ENCODE data around the gene PRR12.
A peak's percentile ranks its signal among the peaks of the same experiment; 100 is the strongest.

Gene PRR12

DNA sequence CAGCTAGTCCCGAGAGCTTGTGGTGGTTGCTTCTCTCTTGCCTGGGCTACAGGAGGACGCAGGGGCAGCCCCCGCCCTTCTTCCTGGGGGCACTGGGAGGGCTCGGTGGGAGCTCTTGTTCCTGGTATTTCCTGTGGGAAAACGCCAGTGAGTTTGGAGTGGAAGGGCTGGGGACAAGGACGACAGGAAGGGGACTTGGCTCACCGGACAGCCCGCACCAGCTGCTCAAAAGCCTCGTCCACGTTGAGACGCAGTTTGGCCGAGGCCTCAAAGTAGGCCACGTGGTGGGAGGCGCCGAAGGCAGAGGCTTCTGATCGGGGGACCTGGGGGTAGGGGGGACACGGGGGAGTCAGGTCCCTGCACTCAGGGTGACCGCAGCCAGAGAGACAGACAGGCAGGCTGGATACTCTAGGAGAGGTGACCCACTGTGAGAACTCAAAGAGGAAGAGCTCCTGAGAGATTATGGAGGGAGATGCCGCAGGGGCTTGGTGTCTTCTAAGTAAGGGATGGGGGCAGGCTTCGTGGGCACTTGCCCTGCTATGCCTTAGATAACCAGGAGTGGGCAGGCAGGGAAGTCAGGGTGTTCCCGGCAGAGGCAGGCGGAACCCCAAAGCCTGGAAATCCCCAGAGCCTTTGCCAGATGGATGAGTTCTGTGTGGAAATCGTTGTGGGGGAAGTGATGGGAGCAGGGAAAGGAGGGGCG is 44.7 kb downstream of the PRR12 start:
- TF ChIP-seq MYC (IDR thresholded peaks at IDR 0.05; ENCODE audit: low read depth, low read length) (no peak), POLR2A (IDR thresholded peaks at IDR 0.05; ENCODE audit: extremely low read depth, insufficient read length) (no peak), CTCF (IDR thresholded peaks at IDR 0.05; ENCODE audit: low read depth, low read length) (no peak)
- TF ChIP-seq, protein P1, sequence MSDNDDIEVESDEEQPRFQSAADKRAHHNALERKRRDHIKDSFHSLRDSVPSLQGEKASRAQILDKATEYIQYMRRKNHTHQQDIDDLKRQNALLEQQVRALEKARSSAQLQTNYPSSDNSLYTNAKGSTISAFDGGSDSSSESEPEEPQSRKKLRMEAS (IDR thresholded peaks at IDR 0.05; ENCODE audit: low read depth, low read length), result peak; percentile 67
- DNase-seq (ENCODE audit: low read depth), result peak; percentile 37
- H3K4me3 ChIP-seq (ENCODE audit: low read depth, low read length), result no peak overlapping the region

DNA sequence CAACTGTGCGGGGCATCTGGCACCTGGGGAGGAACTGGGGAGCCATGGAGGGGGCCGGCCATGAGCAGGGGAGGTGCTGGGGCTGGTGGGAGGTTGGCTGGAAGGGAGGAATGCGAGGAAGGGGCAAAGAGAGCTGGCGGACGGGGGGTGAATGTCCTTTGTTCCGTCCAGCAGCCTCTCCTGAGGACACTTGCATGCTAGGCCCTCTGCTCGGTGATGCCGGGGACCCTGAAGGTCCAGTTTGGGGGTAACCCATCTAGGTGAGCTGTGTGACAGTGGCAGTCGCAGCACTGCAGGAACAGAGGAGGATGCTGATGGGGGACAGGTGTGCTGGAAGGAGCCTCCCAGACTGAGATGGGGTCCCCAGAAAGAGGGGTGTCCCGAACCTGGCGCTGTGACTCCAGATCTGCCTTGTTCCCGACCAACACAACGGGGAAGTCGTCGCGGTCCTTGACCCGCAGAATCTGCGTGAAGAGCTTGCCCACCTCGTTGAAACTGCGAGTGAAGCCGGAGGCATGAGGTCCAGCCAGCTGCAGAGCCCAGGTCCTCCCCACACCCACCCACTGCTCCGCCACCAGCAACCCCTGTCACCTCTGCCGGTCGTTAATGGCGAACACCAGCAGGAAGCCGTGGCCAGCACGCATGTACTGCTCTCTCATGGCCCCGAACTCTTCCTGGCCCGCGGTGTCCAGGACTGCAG is 45.4 kb downstream of the PRR12 start:
- TF ChIP-seq, protein P1 (IDR thresholded peaks at IDR 0.05; ENCODE audit: low read depth, low read length), result no peak
- TF ChIP-seq POLR2A (IDR thresholded peaks at IDR 0.05; ENCODE audit: extremely low read depth, insufficient read length) (no peak), MYC (IDR thresholded peaks at IDR 0.05; ENCODE audit: low read depth, low read length) (no peak), CTCF (IDR thresholded peaks at IDR 0.05; ENCODE audit: low read depth, low read length) (no peak)
- no peak overlapping the region for H3K4me3 ChIP-seq (ENCODE audit: low read depth, low read length)
- DNase-seq (ENCODE audit: low read depth), result no peak

GRCh38 chr19:49637821-49638738 is 47.1 kb downstream of the PRR12 start:
- H3K4me3 ChIP-seq (ENCODE audit: low read depth, low read length), result no peak overlapping the region
- peak; percentile 83 for DNase-seq (ENCODE audit: low read depth)
- TF ChIP-seq CTCF (IDR thresholded peaks at IDR 0.05; ENCODE audit: low read depth, low read length) (no peak), POLR2A (IDR thresholded peaks at IDR 0.05; ENCODE audit: extremely low read depth, insufficient read length) (no peak), MYC (IDR thresholded peaks at IDR 0.05; ENCODE audit: low read depth, low read length) (no peak)
- TF ChIP-seq, protein P1 (IDR thresholded peaks at IDR 0.05; ENCODE audit: low read depth, low read length), result no peak

DNA sequence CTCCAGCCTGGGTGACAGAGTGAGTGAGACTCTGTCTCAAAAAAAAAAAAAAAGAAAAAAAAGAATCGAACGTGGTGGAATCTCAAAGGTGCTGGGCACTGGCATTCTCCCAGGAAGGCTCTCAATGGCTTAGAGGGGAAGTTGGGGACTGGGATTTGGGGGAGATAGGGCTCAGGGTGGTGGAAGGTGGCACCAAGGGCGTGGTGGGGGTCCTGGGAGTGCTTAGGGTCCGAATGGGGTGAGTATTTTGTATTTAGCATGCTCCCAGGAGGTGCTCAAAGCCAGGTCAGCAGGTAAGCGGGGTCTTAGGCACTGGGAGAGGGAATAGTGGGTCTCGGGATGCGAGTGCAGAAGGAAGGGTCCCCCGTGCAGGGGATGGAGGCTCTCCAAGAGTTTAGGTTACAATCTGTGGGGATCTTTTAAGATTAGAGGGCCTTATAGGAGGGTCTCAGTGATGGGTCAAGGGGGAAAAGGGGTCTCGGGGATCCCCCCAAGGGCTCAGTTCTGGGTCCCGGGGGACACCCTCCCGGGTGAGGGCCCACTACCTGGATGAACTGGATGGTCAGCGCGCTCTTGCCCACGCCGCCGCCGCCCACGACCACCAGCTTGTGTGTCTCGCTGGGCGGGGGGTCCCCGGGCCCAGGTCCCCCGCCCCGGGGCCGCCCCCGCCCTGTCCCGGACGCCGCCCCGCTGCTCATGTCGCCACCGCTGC is 48.6 kb downstream of the PRR12 start:
- H3K4me3 ChIP-seq (ENCODE audit: low read depth, low read length), result peak overlapping the region; percentile 32
- DNase-seq (ENCODE audit: low read depth), result peak; percentile 24
- TF ChIP-seq, protein P1 (IDR thresholded peaks at IDR 0.05; ENCODE audit: low read depth, low read length), result no peak
- no peak for TF ChIP-seq POLR2A (IDR thresholded peaks at IDR 0.05; ENCODE audit: extremely low read depth, insufficient read length)
- no peak for TF ChIP-seq MYC (IDR thresholded peaks at IDR 0.05; ENCODE audit: low read depth, low read length)
- TF ChIP-seq CTCF (IDR thresholded peaks at IDR 0.05; ENCODE audit: low read depth, low read length), result no peak
